ENCODE results near the gene SHH. TPM values are rescaled to one million over a fixed set of nuclear protein-coding genes. Genes with fewer than 3 reads are reported as not detected.
A peak's percentile ranks its signal among the peaks of the same experiment; 100 is the strongest.

The SHH gene
- total RNA-seq, 1 donor from 2014 or later, result 28.3 TPM

GRCh38 chr7:155802291-155802690, 10.0 kb downstream of the SHH start:
- no peak overlapping the region for H3K27ac Mint-ChIP-seq
- DNase-seq (ENCODE audit: extremely low spot score, unreplicated experiment), result no peak
- H3K4me3 Mint-ChIP-seq, result peak overlapping the region; percentile 5
- no peaks in the 10 kb centered on the region for H3K4me1 Mint-ChIP-seq (ENCODE audit: unreplicated experiment)
- no peaks in the 10 kb centered on the region for H3K9me3 Mint-ChIP-seq
- peaks cover 73% of the 10 kb centered on the region for H3K27me3 Mint-ChIP-seq
- H3K36me3 Mint-ChIP-seq, result no peaks in the 10 kb centered on the region
- no peak for TF ChIP-seq CTCF (conservative IDR thresholded peaks at IDR 0.05)

GRCh38 chr7:155800741-155801267, 11.5 kb downstream of the SHH start:
- H3K36me3 Mint-ChIP-seq, result no peaks in the 10 kb centered on the region
- H3K27ac Mint-ChIP-seq, result no peak overlapping the region
- H3K9me3 Mint-ChIP-seq, result no peaks in the 10 kb centered on the region
- no peak for TF ChIP-seq CTCF (conservative IDR thresholded peaks at IDR 0.05)
- no peak for DNase-seq (ENCODE audit: extremely low spot score, unreplicated experiment)
- no peaks in the 10 kb centered on the region for H3K4me1 Mint-ChIP-seq (ENCODE audit: unreplicated experiment)
- peaks cover 61% of the 10 kb centered on the region for H3K27me3 Mint-ChIP-seq
- no peak overlapping the region for H3K4me3 Mint-ChIP-seq

GRCh38 chr7:155800301-155800700, 12.0 kb downstream of the SHH start:
- Mint-ChIP-seq H3K4me1 (ENCODE audit: unreplicated experiment) (no peaks in the 10 kb centered on the region), H3K36me3 (no peaks in the 10 kb centered on the region), H3K27me3 (peaks cover 63% of the 10 kb centered on the region), H3K4me3 (no peak overlapping the region), H3K27ac (no peak overlapping the region), H3K9me3 (no peaks in the 10 kb centered on the region)
- DNase-seq (ENCODE audit: extremely low spot score, unreplicated experiment), result no peak
- no peak for TF ChIP-seq CTCF (conservative IDR thresholded peaks at IDR 0.05)

GRCh38 chr7:155799514-155799913, 12.7 kb downstream of the SHH start:
- Mint-ChIP-seq H3K4me3 (no peak overlapping the region), H3K36me3 (no peaks in the 10 kb centered on the region), H3K27me3 (peaks cover 58% of the 10 kb centered on the region), H3K27ac (no peak overlapping the region), H3K9me3 (no peaks in the 10 kb centered on the region), H3K4me1 (ENCODE audit: unreplicated experiment) (no peaks in the 10 kb centered on the region)
- TF ChIP-seq CTCF (conservative IDR thresholded peaks at IDR 0.05), result no peak
- DNase-seq (ENCODE audit: extremely low spot score, unreplicated experiment), result no peak

- Mint-ChIP-seq H3K36me3 (no peaks in the 10 kb centered on the region), H3K4me3 (no peak overlapping the region), H3K4me1 (ENCODE audit: unreplicated experiment) (no peaks in the 10 kb centered on the region), H3K27ac (no peak overlapping the region), H3K27me3 (peaks cover 57% of the 10 kb centered on the region), H3K9me3 (no peaks in the 10 kb centered on the region)
- no peak for TF ChIP-seq CTCF (conservative IDR thresholded peaks at IDR 0.05)
- no peak for DNase-seq (ENCODE audit: extremely low spot score, unreplicated experiment)
Measured at GRCh38 chr7:155798673-155799439, 13.4 kb downstream of the SHH start.

Measured in type B pancreatic cell (in vitro differentiated cells).